Activated naive CD8-positive, alpha-beta T cell (primary cell): ENCODE data around the gene PRRC2B.
"Not testable (repeated sequence)": the region's sequence is repeated elsewhere in the genome, so short reads cannot be mapped to it uniquely, and the experiment has no call there.

Source experiments
- H3K27ac Mint-ChIP-seq: one replicate; pipeline ENCODE4 v1.8.0; 2021; ENCODE audit warnings: mixed read lengths
- H3K27me3 Mint-ChIP-seq: one replicate; pipeline ENCODE4 v1.8.0; 2021; ENCODE audit warnings: mixed read lengths
- H3K36me3 Mint-ChIP-seq: one replicate; pipeline ENCODE4 v1.8.0; 2021; ENCODE audit warnings: mixed read lengths
- H3K4me1 Mint-ChIP-seq: one replicate; pipeline ENCODE4 v1.8.0; 2021; ENCODE audit warnings: low read depth, mixed read lengths
- H3K4me3 Mint-ChIP-seq: one replicate; pipeline ENCODE4 v1.8.0; 2021; ENCODE audit warnings: mild to moderate bottlenecking, mixed read lengths
- H3K9me3 Mint-ChIP-seq: one replicate; pipeline ENCODE4 v1.8.0; 2021; ENCODE audit warnings: low read depth, mixed read lengths

The PRRC2B gene

DNA sequence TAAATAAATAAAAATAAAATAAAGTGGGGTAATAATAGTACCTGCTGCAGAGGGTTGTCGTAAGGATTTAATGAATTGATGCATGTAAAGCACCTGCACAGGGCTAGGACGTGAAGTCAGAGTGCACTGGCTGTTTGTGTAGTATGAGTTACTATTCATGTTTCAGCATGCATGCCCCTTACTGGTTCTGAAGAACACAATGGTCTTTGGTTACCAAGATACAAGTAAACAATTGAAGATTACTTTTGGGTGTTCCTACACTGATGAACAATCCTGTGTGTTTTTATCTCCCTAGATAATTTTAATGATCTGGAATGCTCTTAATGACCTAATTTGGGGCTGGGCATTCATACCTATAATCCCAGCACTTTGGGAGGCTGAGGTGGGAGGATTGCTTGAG, 23.2 kb upstream of the PRRC2B start:
- no peaks in the 10 kb centered on the region for H3K27me3 Mint-ChIP-seq
- H3K27ac Mint-ChIP-seq: no peak overlapping the region
- H3K36me3 Mint-ChIP-seq: peaks cover 2% of the 10 kb centered on the region
- H3K9me3 Mint-ChIP-seq: no peaks in the 10 kb centered on the region
- H3K4me3 Mint-ChIP-seq: no peak overlapping the region
- H3K4me1 Mint-ChIP-seq: peaks cover 17% of the 10 kb centered on the region

DNA sequence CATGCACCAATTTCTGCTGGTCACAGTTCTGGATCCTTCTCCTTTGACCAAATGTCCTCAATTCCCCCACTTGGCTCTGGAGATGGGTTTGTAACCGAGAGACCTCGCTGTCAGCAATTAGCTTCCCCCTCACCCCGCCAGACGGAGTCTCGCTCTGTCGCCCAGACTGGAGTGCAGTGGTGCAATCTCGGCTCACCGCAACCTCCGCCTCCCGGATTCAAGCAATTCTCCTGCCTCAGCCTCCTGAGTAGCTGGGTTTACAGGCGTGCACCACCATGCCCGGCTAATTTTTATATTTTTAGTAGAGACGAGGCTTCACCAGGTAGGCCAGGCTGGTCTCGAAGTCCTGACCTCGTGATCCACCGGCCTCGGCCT, 21.3 kb upstream of the PRRC2B start:
- H3K36me3 Mint-ChIP-seq, H3K27me3 Mint-ChIP-seq, H3K9me3 Mint-ChIP-seq: not testable (repeated sequence)
- H3K27ac Mint-ChIP-seq: peak overlapping the region; percentile 96
- H3K4me1 Mint-ChIP-seq: peaks cover 14% of the 10 kb centered on the region
- H3K4me3 Mint-ChIP-seq: peak overlapping the region; percentile 95

DNA sequence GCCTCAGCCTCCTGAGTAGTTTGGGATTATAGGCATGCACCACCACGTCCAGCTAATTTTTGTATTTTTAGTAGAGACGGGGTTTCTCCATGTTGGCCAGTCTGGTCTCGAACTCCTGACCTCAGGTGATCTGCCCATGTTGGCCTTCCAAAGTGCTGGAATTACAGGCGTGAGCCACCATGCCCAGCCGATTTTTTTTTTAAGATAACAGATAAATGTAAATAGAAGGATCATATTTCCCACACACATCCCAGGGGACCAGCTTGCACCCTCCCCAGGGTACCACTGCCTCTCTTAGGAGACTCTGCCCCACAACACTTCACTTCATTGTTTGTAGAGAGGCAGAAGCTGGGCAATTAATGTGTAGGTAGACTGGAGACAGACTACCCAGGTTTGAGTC, 19.2 kb upstream of the PRRC2B start:
- H3K4me3 Mint-ChIP-seq: peak overlapping the region; percentile 10
- H3K9me3 Mint-ChIP-seq, H3K27me3 Mint-ChIP-seq, H3K27ac Mint-ChIP-seq, H3K36me3 Mint-ChIP-seq: not testable (repeated sequence)
- peaks cover 14% of the 10 kb centered on the region for H3K4me1 Mint-ChIP-seq

DNA sequence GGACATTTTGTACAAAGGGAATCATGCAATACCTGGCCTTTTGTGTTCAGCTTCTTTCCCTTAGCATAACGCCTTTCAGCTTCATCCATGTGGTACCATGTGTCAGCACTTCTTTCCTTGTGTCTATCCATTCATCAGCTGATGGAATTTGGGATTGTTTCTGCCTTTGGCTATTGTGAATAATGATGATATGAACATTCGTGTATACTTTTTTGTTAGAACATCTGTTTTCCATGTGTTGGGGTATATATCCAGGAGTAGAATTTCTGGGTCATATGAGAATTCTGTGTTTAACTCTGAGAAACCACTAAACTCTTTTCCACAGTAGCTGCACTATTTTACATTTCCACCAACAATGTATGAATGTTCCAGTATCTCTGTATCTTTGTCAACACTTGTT, 14.8 kb upstream of the PRRC2B start:
- Mint-ChIP-seq H3K4me3 (no peak overlapping the region), H3K9me3 (no peaks in the 10 kb centered on the region), H3K4me1 (no peaks in the 10 kb centered on the region), H3K27me3 (no peaks in the 10 kb centered on the region), H3K27ac (no peak overlapping the region), H3K36me3 (no peaks in the 10 kb centered on the region)

DNA sequence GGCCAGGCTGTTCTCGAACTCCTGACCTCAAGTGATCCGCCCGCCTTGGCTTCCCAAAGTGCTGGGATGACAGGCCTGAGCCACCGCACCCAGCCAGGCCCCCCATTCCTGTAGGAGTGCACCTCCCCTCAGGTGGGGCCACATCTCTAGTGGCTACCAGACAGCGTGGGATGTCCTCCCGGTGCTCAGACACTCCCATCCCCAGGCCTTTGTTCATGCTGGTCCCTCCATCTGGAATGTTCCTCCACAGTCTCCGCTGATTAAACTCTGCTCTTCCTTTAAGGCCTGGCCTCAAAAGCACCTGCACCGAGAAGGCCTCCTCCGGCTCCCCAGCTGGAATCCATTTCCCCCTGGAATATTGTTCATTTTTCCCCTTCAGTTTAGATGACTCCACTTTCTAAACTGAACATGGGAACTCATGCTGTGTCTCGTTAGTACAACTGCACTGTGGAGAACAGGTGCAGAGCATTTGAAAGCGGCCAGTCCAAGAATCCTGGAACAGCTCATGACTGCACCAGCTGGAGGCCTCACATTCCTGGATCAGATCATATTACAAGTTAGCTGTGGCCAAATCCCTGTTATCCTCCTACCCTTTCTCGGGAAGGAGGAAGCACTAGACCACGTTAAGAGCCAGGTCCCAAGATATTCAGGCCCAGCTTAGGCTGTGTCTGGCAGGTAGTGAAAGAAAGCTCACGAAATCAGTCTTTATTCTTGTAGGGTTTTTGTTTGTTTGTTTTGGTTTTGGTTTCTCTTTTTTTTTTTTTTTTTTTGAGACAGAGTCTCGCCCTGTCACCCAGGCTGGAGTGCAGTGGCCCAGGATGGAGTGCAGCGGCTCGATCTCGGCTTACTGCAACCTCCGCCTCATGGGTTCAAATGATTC, 10.8 kb upstream of the PRRC2B start:
- no peaks in the 10 kb centered on the region for H3K27me3 Mint-ChIP-seq
- H3K4me1 Mint-ChIP-seq: no peaks in the 10 kb centered on the region
- no peaks in the 10 kb centered on the region for H3K9me3 Mint-ChIP-seq
- no peak overlapping the region for H3K27ac Mint-ChIP-seq
- H3K36me3 Mint-ChIP-seq: no peaks in the 10 kb centered on the region
- H3K4me3 Mint-ChIP-seq: no peak overlapping the region

DNA sequence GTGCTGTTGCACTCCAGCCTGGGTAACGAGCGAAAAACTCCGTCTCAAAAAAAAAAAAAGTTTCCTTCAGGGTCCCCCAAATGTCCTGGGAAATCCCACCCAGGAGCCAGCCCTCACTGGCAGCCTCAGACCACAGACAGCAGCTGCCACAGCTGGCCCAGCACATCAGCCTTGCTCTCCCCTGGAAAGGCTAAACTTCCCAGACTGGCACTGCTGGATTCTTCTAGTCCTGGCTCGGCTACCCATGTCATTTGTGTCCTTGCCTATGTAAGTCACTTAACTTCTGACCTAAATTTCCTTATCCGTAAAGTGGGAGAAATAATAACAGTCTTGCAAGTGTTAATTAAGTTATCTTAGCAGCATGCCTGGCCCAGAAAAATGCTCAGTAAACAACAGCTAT, 8.6 kb upstream of the PRRC2B start:
- no peaks in the 10 kb centered on the region for H3K36me3 Mint-ChIP-seq
- no peaks in the 10 kb centered on the region for H3K27me3 Mint-ChIP-seq
- no peaks in the 10 kb centered on the region for H3K4me1 Mint-ChIP-seq
- H3K9me3 Mint-ChIP-seq: no peaks in the 10 kb centered on the region
- H3K4me3 Mint-ChIP-seq: no peak overlapping the region
- no peak overlapping the region for H3K27ac Mint-ChIP-seq

DNA sequence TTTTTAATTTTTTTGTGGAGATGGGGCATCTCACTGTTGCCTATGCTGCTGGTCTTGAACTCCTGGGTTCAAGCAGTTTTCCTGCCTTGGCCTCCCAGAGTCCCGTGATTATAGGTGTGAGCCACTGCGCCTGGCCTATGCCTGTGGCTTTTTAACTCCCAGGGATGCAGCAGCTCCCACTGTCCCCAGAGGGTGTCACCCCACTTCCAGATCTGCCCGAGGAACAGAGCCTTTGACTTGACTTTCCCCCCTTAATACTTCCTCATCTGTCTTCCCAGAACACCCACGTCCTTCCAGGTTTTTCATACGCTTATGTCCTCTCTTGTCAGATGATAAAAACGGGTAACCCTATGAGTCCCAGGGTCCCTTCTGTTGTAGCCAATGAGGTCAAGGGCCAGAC, 7.6 kb upstream of the PRRC2B start:
- H3K27ac Mint-ChIP-seq: no peak overlapping the region
- no peaks in the 10 kb centered on the region for H3K4me1 Mint-ChIP-seq
- H3K4me3 Mint-ChIP-seq: no peak overlapping the region
- H3K27me3 Mint-ChIP-seq: no peaks in the 10 kb centered on the region
- no peaks in the 10 kb centered on the region for H3K36me3 Mint-ChIP-seq
- H3K9me3 Mint-ChIP-seq: no peaks in the 10 kb centered on the region

DNA sequence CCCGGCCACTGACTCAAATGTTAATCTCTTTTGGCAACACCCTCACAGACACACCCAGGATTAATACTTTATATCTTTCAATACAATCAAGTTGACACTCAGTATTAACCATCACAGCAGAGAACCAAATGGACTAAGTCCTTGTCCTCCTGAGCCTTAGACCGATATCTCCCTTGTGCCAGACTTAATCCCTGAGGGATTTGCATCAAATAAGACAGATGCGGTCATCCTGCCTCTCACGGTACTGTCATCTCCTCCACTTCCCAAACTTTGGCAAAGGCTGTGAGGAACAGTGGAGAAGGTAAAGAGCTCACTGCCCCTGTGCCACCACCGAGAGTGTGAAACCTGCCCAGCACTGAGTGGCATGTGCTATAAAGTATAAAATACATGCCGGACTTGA, 6.5 kb upstream of the PRRC2B start:
- no peaks in the 10 kb centered on the region for H3K4me1 Mint-ChIP-seq
- H3K36me3 Mint-ChIP-seq: no peaks in the 10 kb centered on the region
- no peak overlapping the region for H3K27ac Mint-ChIP-seq
- no peak overlapping the region for H3K4me3 Mint-ChIP-seq
- no peaks in the 10 kb centered on the region for H3K9me3 Mint-ChIP-seq
- no peaks in the 10 kb centered on the region for H3K27me3 Mint-ChIP-seq

DNA sequence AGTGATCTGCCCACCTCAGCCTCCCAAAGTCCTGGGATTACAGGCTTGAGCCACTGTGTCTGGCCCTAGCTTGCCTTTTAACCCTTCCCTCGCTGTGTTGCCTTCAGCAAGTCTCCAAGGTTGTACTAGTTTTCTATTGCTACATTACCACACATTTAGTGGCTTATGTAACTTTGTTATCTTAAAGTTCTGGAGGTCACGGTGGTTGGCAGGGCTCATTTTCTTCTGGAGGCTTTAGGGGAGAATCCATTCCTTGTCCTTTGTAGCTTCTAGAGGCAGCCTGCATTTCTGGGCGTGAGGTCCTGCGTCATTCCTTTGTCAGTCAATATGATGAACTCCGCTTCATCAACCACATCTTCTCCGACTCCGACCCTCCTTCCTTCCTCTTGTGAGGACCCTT, 2.9 kb upstream of the PRRC2B start:
- Mint-ChIP-seq H3K4me1 (peaks cover 18% of the 10 kb centered on the region), H3K27me3 (no peaks in the 10 kb centered on the region), H3K4me3 (no peak overlapping the region), H3K36me3 (no peaks in the 10 kb centered on the region), H3K27ac (no peak overlapping the region), H3K9me3 (no peaks in the 10 kb centered on the region)

DNA sequence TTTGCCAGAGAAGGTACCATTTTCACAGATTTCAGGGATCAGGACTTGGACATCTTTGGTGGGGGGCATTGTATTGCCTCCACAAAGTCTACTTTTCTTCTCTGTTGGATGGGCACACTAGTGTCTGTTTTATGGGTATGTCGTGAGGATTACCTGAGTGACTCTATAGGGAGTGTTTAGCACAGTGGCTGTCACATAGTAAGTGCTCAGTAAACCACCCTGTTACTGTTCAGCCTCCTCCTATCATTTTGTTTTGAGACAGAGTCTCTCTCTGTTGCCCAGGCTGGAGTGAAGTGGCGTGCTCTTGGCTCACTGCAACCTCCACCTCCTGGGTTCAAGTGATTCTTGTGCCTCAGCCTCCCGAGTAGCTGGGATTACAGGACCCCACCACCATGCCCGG, 2.4 kb upstream of the PRRC2B start:
- no peaks in the 10 kb centered on the region for H3K27me3 Mint-ChIP-seq
- peaks cover 22% of the 10 kb centered on the region for H3K4me1 Mint-ChIP-seq
- H3K36me3 Mint-ChIP-seq: peaks cover under 1% of the 10 kb centered on the region
- no peak overlapping the region for H3K4me3 Mint-ChIP-seq
- no peaks in the 10 kb centered on the region for H3K9me3 Mint-ChIP-seq
- H3K27ac Mint-ChIP-seq: no peak overlapping the region

DNA sequence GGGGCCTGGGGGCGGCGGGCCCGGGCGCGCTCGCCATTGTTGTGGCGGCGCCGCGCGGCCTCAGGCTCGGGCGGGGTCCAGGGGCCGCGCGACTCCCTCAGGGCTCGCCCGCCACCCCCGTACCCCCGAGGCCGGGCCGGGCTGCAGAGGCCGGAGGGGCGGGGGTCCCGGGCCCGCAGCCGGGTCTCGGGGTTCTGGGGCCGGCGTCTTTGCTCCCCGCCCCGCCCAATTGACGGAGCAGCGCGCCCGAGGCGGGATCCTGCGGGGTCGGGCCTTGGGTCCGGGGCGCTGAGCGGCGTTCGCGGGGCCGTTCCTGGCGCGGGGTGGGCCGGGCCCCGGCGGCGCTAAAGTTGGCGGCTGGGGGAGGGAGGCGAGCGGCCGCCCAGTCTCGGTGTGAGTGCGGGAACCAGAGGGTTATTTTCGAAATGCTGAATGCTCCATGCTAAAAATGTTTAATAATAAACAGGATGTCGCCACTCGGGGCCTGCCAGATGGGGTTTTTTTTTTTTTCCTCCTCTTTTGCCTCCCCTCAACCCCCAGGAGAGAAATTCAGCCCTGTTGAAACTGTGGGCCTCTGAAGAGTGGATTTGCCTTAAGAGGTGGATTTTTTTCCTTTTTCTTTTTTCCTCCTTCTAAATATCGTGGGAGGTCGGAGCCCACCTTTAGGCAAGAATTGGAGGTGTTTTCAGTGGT, 724 bp downstream of the PRRC2B start:
- Mint-ChIP-seq H3K27ac (peak overlapping the region; percentile 96), H3K4me1 (peaks cover 48% of the 10 kb centered on the region), H3K4me3 (peak overlapping the region; percentile 94), H3K9me3 (no peaks in the 10 kb centered on the region), H3K27me3 (no peaks in the 10 kb centered on the region), H3K36me3 (peaks cover 2% of the 10 kb centered on the region)

DNA sequence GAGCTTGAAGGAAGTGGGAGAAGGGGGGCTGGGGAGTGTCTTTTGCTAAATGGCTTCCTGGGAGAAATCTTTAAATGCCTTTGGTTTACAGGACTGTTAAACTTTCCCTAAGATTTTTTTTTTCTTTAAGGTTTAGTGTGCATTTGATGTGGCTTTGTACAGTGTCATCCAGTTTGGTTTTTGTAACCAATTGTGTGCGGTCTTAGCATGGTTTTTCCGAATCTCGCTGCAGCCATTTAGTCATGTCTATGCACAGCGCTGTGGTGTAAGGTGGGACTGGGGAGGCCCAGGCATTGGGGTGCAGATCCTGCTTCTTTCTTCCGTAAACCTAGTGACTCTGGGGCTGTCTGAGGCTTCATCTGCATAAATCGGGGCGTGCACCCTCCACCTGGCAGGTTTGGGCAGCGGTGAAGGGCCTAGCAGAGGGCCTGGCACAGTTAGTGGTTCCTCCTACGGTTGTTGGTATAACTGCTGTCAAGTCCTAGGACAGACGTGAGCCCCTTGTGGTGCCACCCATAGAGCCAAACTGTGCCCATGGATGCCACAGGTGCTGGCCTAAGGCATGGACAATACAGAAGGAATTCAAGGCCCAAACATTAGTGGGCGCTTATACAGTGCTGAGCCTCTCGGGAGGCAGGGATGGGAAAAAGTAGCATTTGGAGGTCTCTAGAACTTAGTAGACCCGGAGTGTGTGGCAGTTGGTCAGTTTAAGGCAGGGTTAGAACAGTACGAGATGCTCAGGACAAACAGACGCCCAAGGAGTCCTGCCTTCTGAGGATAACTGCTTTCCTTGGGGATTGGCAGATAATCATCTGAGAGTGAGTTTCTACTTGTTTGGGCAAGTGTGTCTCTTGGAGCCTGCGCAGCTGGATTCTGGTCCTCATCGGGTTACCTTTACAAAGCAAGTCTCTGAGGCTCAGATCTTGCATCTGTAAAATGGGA, 1.5 kb downstream of the PRRC2B start:
- peak overlapping the region; percentile 96 for H3K27ac Mint-ChIP-seq
- H3K27me3 Mint-ChIP-seq: no peaks in the 10 kb centered on the region
- peak overlapping the region; percentile 94 for H3K4me3 Mint-ChIP-seq
- H3K9me3 Mint-ChIP-seq: no peaks in the 10 kb centered on the region
- peaks cover 2% of the 10 kb centered on the region for H3K36me3 Mint-ChIP-seq
- peaks cover 55% of the 10 kb centered on the region for H3K4me1 Mint-ChIP-seq

DNA sequence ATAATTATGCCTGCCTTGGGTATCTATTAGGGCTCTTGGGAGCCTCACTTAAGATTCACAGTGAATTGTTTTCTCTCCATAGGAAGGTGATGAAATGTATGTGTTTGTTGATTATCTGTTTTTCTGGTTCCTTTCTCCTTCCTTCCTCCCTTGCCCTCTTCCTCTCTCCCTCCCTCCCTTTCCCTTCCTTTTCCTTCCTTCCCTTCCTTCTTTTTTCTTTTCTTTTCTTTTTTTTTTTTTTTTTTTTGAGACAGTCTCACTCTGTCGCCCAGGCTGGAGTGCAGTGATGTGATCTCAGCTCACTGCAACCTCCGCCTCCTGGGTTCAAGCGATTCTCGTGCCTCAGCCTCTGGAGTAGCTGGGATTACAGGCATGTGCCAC, 2.2 kb downstream of the PRRC2B start:
- H3K4me1 Mint-ChIP-seq: peaks cover 61% of the 10 kb centered on the region
- not testable (repeated sequence) for H3K27me3 Mint-ChIP-seq, H3K9me3 Mint-ChIP-seq, H3K36me3 Mint-ChIP-seq
- peak overlapping the region; percentile 96 for H3K27ac Mint-ChIP-seq
- peak overlapping the region; percentile 94 for H3K4me3 Mint-ChIP-seq

DNA sequence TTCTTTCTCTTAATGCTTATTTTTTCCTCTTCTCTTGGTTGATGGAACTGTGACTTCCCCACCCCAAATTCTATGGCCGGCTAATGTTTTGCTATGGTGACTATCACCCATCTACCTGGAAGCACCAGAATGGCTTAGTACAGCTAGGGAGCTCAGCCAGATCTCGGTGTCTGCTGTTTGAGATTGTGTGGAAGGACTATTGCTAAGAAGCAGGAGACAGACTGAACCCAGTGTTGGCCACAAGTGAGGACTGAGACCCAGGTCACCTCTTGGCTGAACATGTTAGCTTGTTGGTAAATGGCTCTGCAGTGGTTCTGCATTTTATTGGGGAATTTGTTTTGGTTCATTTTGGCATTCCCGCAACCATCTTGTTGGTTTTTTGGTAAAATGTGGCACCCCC, 2.7 kb downstream of the PRRC2B start:
- no peaks in the 10 kb centered on the region for H3K9me3 Mint-ChIP-seq
- no peaks in the 10 kb centered on the region for H3K27me3 Mint-ChIP-seq
- peaks cover 64% of the 10 kb centered on the region for H3K4me1 Mint-ChIP-seq
- H3K4me3 Mint-ChIP-seq: peak overlapping the region; percentile 94
- H3K36me3 Mint-ChIP-seq: peaks cover 2% of the 10 kb centered on the region
- H3K27ac Mint-ChIP-seq: peak overlapping the region; percentile 94
